Measurements from ENCODE around the gene THRB.
A peak's percentile ranks its signal among the peaks of the same experiment; 100 is the strongest.
"Not testable (repeated sequence)": the region's sequence is repeated elsewhere in the genome, so short reads cannot be mapped to it uniquely, and the experiment has no call there.

THRB gene

DNA sequence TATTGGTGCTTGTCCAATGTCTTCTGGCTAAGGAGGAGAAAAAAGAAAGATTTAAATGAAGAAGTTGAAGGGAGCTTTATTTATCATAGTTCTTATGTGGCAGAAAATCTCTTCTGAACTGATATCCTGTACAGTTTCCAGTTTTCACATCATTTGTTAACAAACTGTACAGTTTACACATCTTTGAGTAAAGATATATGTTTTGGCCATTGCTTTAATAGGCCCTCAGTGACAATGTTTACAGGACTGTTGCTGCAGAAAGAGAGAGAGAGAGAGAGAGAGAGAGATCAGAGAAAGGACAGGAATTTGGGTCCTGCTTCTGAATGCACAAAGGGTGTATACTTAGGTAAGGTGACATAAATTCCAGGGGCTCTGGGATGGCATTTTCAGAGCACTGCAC, 361.2 kb downstream of the THRB start:
- no peak for DNase-seq

- no peak for DNase-seq
These were observed 365.1 kb downstream of the THRB start for GRCh38 chr3:24129549-24129948.

- DNase-seq: no peak
These were observed 366.2 kb downstream of the THRB start for GRCh38 chr3:24128199-24129005.

GRCh38 chr3:24123596-24123995, 371.1 kb downstream of the THRB start:
- DNase-seq: no peak

DNA sequence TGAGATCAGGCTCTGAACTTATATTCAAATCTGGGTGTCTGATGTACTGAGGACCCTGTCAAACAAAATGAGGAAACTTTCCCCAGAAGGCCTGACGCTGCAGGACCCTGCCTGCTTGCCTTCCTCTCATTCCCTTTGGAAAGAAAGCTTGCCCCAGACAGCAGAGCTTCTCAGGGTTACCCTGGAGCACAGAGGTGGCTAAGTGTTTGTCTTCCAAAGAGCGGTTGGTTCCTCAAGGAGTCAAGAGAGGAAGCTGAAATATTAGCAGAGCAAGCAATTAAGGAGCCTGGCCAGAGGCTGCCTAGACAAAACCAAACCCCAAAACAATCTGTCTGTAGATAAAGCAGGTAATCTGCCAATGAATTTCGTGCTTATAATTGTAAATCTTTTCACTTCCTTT, 374.2 kb downstream of the THRB start:
- no peak for DNase-seq

GRCh38 chr3:24119321-24119751, 375.3 kb downstream of the THRB start:
- peak; percentile 30 for DNase-seq

DNA sequence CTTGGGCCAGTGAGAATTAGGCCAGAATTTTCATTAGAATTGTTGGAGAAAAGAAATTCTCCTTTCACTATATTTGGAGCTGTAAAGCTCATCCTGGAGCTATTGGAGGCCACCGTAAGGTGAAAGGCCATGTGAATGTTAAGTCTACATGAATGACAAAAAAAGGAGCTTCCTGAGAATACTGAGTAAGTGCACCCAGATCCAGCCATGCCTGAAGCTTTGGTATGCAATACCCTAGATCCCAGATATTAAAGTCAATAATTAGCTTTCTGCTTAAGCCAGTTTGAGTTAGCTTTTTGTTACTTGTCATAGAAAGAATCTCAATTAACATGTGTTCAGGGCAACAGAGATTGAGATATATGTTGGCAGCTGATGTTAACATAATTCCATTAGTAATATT, 377.1 kb downstream of the THRB start:
- no peak for DNase-seq

GRCh38 chr3:24111711-24112110, 382.9 kb downstream of the THRB start:
- DNase-seq: no peak

DNA sequence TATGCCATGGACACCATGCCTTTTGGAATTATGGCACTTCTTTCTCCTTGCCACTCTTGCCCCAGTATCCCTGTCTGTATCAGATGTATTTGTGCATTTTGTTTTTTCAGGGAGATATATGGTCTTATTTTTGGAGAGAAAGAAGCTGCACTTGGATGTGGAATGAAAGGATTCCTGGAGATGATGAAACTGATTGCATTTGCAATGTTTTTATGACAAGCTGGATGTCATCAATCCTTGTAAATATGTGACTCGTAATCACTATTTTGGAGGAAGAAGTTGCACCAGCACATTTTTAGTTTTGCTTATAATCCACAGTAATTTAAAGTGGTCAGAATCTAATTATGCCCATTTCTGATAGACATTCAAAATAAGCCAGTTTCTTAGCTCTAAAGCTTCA, 384.6 kb downstream of the THRB start:
- no peak for DNase-seq

GRCh38 chr3:24101676-24102168, 392.9 kb downstream of the THRB start:
- no peak for DNase-seq

DNA sequence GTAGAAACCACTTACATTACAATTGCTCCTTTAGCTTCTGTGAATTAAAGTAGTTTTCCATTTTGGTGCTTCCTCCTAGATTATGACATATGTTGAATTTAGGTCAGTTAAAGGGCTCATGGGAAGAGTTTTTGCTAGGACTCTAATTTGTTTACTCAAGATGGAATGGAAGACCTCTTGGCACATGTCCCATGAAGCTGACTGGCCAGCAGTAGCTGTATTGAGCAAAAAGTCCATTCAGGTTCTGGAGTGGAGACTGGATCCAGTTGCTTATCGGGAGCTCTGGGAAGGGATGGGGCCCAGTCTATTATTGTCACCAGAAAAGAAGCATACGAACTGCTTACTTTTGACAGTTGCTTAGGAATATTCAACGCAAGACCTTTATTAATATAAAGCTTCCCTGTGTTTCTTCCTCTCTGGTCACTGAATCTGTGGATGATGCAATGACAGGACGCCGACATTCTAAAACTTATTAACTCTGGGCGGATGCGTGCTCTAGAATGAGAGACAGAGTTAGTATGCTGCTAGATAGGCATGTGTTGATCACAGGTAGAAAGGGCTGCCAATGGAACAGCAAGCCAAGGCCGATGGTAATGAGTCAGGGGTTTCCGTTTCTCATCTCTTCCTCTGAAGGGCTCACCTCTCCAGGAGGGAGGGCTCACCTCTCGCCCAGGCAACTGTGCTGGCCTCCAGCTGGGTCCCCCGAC, 393.8 kb downstream of the THRB start:
- DNase-seq: no peak

- DNase-seq: no peak
These were observed 397.9 kb downstream of the THRB start for GRCh38 chr3:24096695-24097290.

DNA sequence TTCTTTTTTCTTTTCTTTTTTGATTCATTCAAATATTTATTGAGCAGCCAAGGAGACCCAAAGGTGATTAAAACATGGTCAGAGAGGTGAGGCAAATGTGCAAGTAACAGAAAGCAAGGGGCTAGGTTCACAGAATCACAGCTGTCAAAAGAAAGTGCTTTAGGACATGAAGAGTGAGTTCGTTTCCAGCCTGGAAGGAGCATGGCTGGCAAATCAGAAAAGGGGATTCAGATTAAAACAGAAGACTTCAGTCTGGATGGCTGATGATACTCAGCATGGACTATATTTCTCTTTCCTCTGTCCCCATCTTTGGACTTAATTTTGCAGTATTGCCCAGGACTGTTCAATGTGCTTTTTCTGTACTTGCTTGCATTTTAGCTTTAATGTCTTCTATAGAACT, 398.4 kb downstream of the THRB start:
- DNase-seq: no peak

DNA sequence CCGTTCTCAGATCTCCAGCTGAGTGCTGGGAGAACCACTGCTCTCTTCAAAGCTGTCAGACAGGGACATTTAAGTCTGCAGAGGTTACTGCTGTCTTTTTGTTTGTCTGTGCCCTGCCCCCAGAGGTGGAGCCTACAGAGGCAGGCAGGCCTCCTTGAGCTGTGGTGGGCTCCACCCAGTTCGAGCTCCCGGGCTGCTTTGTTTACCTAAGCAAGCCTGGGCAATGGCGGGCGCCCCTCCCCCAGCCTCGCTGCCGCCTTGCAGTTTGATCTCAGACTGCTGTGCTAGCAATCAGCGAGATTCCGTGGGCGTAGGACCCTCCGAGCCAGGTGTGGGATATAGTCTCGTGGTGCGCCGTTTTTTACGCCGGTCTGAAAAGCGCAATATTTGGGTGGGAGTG, 399.8 kb downstream of the THRB start:
- not testable (repeated sequence) for DNase-seq

- no peak for DNase-seq
These were observed 405.9 kb downstream of the THRB start for GRCh38 chr3:24088782-24089181.

DNA sequence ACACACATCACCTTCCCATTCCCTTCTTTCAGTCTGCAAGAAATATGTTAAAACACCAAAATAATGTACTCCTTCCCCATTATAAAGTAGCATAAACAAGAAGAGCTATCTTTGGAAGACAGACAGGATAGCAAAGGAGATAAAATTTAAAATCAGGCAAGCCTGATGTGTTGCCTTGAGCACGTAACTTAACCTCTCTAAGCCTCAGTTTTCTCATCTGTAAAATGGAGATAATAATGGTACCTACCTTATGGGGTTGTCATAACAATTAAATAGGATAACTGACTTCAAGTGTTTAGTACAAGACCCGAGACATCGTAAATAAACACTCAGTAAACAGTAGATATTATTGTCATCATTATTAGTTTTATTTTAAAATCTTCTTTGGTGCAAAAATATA, 407.2 kb downstream of the THRB start:
- DNase-seq: no peak

DNA sequence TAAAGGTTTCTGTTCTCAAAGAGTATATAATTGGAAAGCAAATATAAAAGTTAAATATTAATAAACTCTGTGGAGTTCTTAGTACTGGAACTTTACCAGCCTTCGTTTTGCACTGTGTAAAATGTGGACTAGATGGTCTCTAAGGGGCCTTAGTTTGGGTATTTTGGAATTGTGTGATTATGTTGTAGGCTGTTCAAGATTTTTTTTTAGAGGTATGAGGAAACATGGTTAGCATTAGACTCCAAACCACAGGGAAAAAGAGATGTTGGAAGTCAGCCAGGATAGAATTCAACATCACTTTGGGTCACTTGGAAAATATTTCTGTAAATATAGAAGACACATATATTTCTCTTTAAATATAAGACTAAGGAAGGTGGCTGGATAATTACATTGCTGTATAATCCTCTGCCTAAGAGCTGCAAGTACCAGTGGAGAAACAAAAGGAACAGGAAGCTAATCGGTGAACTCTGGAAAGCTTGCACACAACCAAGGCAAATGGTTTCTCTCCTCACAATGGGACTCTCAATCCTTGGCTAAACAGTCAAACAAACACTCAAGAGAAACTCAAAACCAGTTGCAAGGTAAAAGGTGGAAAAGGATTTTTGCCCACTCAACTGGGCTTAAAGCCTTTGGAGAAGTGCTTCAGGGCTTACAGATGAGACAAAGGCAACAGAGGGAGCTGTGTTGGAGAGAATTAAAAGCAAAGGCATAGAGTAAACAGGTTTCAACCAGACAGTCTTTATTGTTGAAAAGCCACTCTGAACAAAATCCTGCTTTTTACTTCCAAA, 407.8 kb downstream of the THRB start:
- DNase-seq: no peak

DNA sequence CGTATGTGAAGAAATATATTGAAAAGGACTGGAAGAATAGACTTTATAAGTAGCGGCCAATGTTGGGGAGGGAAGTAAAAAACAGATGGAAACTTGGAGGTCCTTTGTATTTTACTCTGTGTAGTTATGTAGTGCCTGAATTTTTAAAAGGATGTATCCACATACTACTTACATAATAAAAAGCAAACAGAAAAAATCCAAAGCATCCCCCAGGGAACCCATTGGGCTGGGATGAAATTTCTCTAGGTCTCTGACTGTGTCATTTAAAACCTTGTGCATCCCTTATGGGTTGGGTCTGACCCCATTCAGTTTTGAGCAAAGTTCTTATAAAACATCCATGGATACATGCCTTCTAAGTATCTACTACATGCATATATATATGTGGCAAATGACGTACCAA, 408.4 kb downstream of the THRB start:
- DNase-seq: no peak

DNA sequence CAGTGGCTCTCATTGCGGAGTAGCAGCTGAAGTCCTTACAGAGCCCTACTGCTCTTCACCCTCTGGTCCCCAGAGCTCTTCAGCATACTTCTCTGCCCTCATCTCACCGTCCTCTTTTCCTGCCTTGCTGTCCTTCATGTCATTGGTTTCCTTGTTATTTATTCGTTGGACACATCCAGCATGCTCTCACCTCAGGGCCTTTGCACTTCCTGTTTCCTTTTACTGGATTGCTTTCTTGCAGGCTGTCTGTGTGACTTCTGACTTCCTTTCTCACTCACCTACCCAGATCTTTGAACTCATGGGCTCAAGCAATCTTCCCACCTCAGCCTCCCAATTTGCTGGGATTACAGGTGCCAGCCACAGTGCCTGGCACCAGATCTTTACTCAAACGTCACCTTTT, 422.5 kb downstream of the THRB start:
- DNase-seq: no peak

- no peak for DNase-seq
These were observed 425.6 kb downstream of the THRB start for GRCh38 chr3:24069045-24069444.

DNA sequence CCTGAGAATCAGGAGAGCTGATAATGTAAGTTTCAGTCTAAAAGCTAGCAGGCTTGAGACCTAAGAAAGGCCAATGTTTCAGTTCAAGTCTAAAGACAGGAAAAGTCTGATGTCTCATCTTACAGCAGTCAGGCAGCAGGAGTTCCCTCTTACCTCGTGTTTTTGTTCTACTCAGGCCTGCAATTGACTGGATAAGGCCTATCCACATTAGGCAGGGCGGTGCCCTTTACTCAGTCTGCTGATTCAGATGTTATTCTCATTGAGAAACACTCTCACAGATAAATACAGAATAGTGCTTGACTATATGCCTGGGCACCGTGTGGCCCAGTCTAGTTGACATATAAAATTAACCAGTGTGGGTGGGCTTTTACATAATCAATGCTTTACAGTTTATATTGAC, 427.2 kb downstream of the THRB start:
- DNase-seq: no peak

All from inflammatory macrophage treated with lipopolysaccharide for 4 hours (primary cell).